H1 (cell line): Measurements from ENCODE around the gene KIF22. TPM values are rescaled to one million over a fixed set of nuclear protein-coding genes. Genes with fewer than 3 reads are reported as not detected.
"Not testable (repeated sequence)": the region's sequence is repeated elsewhere in the genome, so short reads cannot be mapped to it uniquely, and the experiment has no call there.

Experiments used
- CTCF ChIA-PET: fragments of 300-600 bp; sonication (Branson Sonifier 250); formaldehyde crosslinking; loops from one replicate; lab custom pipeline; 2021; ENCODE audit not compliant: partially characterized antibody; lab: Charles Lee
- POLR2A ChIA-PET: fragments of 300-600 bp; sonication (Branson Sonifier 250); formaldehyde crosslinking; loops from one replicate; lab custom pipeline; 2021; ENCODE audit warnings: inconsistent platforms; ENCODE audit not compliant: partially characterized antibody; lab: Charles Lee
- DNase-seq, 2 experiments: peaks; one replicate each; pipeline versions ENCODE4 v3.0.0 to v3.0.0-alpha.2; 2010 to 2022; ENCODE audit warnings: low spot score in 2 of 2, low read depth in 1 of 2, mixed read lengths in 1 of 2
- FAIRE-seq: peaks from 2 replicates; lab custom pipeline; 2011; peaks lifted over from hg19 to GRCh38; lab: Jason Lieb, UNC
- H2AFZ ChIP-seq: 2 replicates; pipeline ENCODE4 v1.8.1; 2012; ENCODE audit warnings: low read length, inconsistent platforms
- H2AK5ac ChIP-seq: 2 replicates; pipeline ENCODE4 v1.6.1; 2013; ENCODE audit warnings: low read depth, low read length
- H2BK120ac ChIP-seq: replicated peaks from 2 replicates; pipeline ENCODE3; 2013; ENCODE audit warnings: low read depth, low read length, inconsistent platforms
- H2BK12ac ChIP-seq: 2 replicates; pipeline ENCODE4 v1.6.1; 2013; ENCODE audit warnings: low read depth, low read length
- H2BK15ac ChIP-seq: 2 replicates; pipeline ENCODE4 v1.6.1; 2013; ENCODE audit warnings: low read length
- H2BK20ac ChIP-seq: 2 replicates; pipeline ENCODE4 v1.6.1; 2013; ENCODE audit warnings: low read length
- H2BK5ac ChIP-seq: 2 replicates; pipeline ENCODE4 v1.6.1; 2013; ENCODE audit warnings: low read depth, low read length
- H3K14ac ChIP-seq: 2 replicates; pipeline ENCODE4 v1.6.1; 2013; ENCODE audit warnings: inconsistent platforms; ENCODE audit not compliant: insufficient read length
- H3K18ac ChIP-seq: 2 replicates; pipeline ENCODE4 v1.6.1; 2013; ENCODE audit warnings: low read length; ENCODE audit errors: extremely low read depth
- H3K23ac ChIP-seq: 2 replicates; pipeline ENCODE4 v1.6.1; 2013; ENCODE audit warnings: inconsistent platforms; ENCODE audit not compliant: insufficient read length
- H3K23me2 ChIP-seq: 2 replicates; pipeline ENCODE4 v1.6.1; 2013; ENCODE audit warnings: low read depth, low read length
- H3K27ac ChIP-seq: 2 replicates; pipeline ENCODE4 v1.6.1; 2011; ENCODE audit warnings: low read depth, low read length, inconsistent platforms
- H3K27me3 ChIP-seq, 4 experiments: replicated peaks in 1 of 4; 1 replicate in 1 of 4; 2 replicates in 3 of 4; pipeline versions ENCODE4 v1.6.1 to v1.8.1; 2011 to 2013; ENCODE audit warnings: low read length in 3 of 4, mild to moderate bottlenecking in 3 of 4, inconsistent platforms in 2 of 4, mixed read lengths in 2 of 4, moderate library complexity in 1 of 4; ENCODE audit not compliant: control insufficient read depth in 3 of 4, insufficient read depth in 3 of 4; ENCODE audit errors: extremely low read depth in 1 of 4
- H3K36me3 ChIP-seq, 4 experiments: 2 replicates each; pipeline versions ENCODE4 v1.6.1 to v1.8.1; 2011 to 2013; ENCODE audit warnings: mild to moderate bottlenecking in 4 of 4, low read length in 3 of 4, moderate library complexity in 2 of 4, control low read depth in 1 of 4, inconsistent platforms in 1 of 4; ENCODE audit not compliant: insufficient read depth in 4 of 4, control insufficient read depth in 2 of 4
- H3K4ac ChIP-seq: replicated peaks from 2 replicates; pipeline ENCODE3; 2013; ENCODE audit warnings: low read length, low read depth, mixed read lengths, inconsistent platforms; ENCODE audit not compliant: insufficient read length
- H3K4me1 ChIP-seq, 4 experiments: replicated peaks in 1 of 4; 1 replicate in 1 of 4; 2 replicates in 3 of 4; pipeline versions ENCODE4 v1.6.1 to v1.8.1; 2011 to 2013; ENCODE audit warnings: low read length in 3 of 4, inconsistent platforms in 2 of 4, mixed read lengths in 1 of 4; ENCODE audit not compliant: insufficient read depth in 4 of 4, control insufficient read depth in 3 of 4
- H3K4me2 ChIP-seq, 2 experiments: 2 replicates each; pipeline versions ENCODE4 v1.6.1 to v1.8.1; 2011 to 2013; ENCODE audit warnings: low read depth in 2 of 2, low read length in 2 of 2, control low read depth in 1 of 2, inconsistent platforms in 1 of 2, mild to moderate bottlenecking in 1 of 2; ENCODE audit not compliant: insufficient read depth in 1 of 2
- H3K4me3 ChIP-seq, 4 experiments: fragments of 200-600, 300-600 bp in 1 of 4; sonication (generic), shearing (Covaris generic), sonication (Bioruptor Twin) in 1 of 4; 2 replicates each; pipeline versions ENCODE4 v1.5.1 to v1.8.1; 2011 to 2016; ENCODE audit warnings: low read length in 4 of 4, low read depth in 3 of 4, control low read depth in 2 of 4, inconsistent platforms in 2 of 4, mild to moderate bottlenecking in 2 of 4, mixed read lengths in 1 of 4, moderate library complexity in 1 of 4; ENCODE audit not compliant: insufficient read depth in 2 of 4; ENCODE audit errors: extremely low read depth in 1 of 4
- H3K56ac ChIP-seq: replicated peaks from 2 replicates; pipeline ENCODE3; 2013; ENCODE audit warnings: low read depth, mild to moderate bottlenecking, mixed read lengths, low read length, inconsistent platforms; ENCODE audit not compliant: insufficient read length
- H3K79me1 ChIP-seq: 2 replicates; pipeline ENCODE4 v1.6.1; 2013; ENCODE audit warnings: low read depth, low read length, control low read depth
- H3K79me2 ChIP-seq, 2 experiments: 2 replicates each; pipeline versions ENCODE4 v1.6.1 to v1.8.1; 2012 to 2013; ENCODE audit warnings: low read length in 2 of 2, mild to moderate bottlenecking in 2 of 2, inconsistent platforms in 1 of 2; ENCODE audit not compliant: insufficient read depth in 2 of 2, control insufficient read depth in 1 of 2
- H3K9ac ChIP-seq, 4 experiments: replicated peaks in 1 of 4; 1 replicate in 1 of 4; 2 replicates in 3 of 4; pipeline versions ENCODE4 v1.6.1 to v1.8.1; 2011 to 2013; ENCODE audit warnings: low read depth in 3 of 4, low read length in 3 of 4, control low read depth in 2 of 4, mild to moderate bottlenecking in 2 of 4, moderate library complexity in 2 of 4, inconsistent platforms in 1 of 4; ENCODE audit errors: extremely low read depth in 1 of 4
- H3K9me3 ChIP-seq, 2 experiments: 2 replicates each; pipeline versions ENCODE4 v1.6.1 to v1.8.1; 2012 to 2013; ENCODE audit warnings: mild to moderate bottlenecking in 2 of 2, moderate library complexity in 2 of 2, control low read depth in 1 of 2, inconsistent platforms in 1 of 2, low read depth in 1 of 2, low read length in 1 of 2, mixed read lengths in 1 of 2; ENCODE audit not compliant: insufficient read depth in 2 of 2
- H4K20me1 ChIP-seq, 2 experiments: replicated peaks in 1 of 2; 2 replicates each; pipeline versions ENCODE3 to v1.8.1; 2011 to 2013; ENCODE audit warnings: inconsistent platforms in 2 of 2, low read length in 2 of 2, mild to moderate bottlenecking in 1 of 2; ENCODE audit not compliant: insufficient read depth in 2 of 2, control insufficient read depth in 1 of 2
- H4K5ac ChIP-seq: 2 replicates; pipeline ENCODE4 v1.6.1; 2013; ENCODE audit warnings: low read length, low read depth, mixed read lengths, inconsistent platforms; ENCODE audit not compliant: insufficient read length
- H4K8ac ChIP-seq: 2 replicates; pipeline ENCODE4 v1.8.0; 2013; ENCODE audit warnings: mild to moderate bottlenecking, moderate library complexity, low read length, inconsistent platforms; ENCODE audit not compliant: insufficient read depth; ENCODE audit errors: extremely low read depth
- H4K91ac ChIP-seq: replicated peaks from 2 replicates; pipeline ENCODE3; 2013; ENCODE audit warnings: low read length, mixed read lengths, inconsistent platforms; ENCODE audit not compliant: insufficient read length
- WGBS, 2 experiments: shearing (Covaris generic) in 1 of 2; methylation state at CpG; one replicate each; pipeline versions ENCODE4 v1.1.6 to v1.1.7; 2013 to 2015; ENCODE audit warnings: low lambda C conversion rate in 2 of 2, mixed read lengths in 2 of 2, inconsistent platforms in 1 of 2, low coverage in 1 of 2, missing lambda C conversion rate in 1 of 2; ENCODE audit not compliant: insufficient replicate concordance in 2 of 2, insufficient coverage in 1 of 2, insufficient read length in 1 of 2; ENCODE audit errors: extremely low coverage in 1 of 2, missing lambda C conversion rate in 1 of 2; 5-methylcytosine and 5-hydroxymethylcytosine counted together
- polyA plus RNA-seq, 7 experiments: library from polyadenylated mRNA; depleted of rRNA in 3 of 7; stranded (reverse) in 5 of 7; unstranded in 2 of 7; fragments of >200 nt in 5 of 7; fragments of 200-250 nt in 2 of 7; gene quantifications; 1 replicate in 5 of 7; 2 replicates in 1 of 7; 4 replicates in 1 of 7; pipeline versions ENCODE4 v1.2.1 to v1.2.3, GENCODE V29; 2011 to 2013; ENCODE audit warnings: missing spikeins in 2 of 7, mixed read lengths in 2 of 7
- total RNA-seq: library from RNA; stranded (reverse); fragmentation: NEBNext Ultra II Directional; extraction: Animal tissue kit (Norgen Biotek cat#: 25700); gene quantifications from 2 replicates; pipeline ENCODE4 v1.2.1, GENCODE V29; 2021

The KIF22 gene
- total and polyA plus RNA-seq, 2 of the 8 experiments (the other 6 are each of a cell fraction or from before 2014, with no cell fraction given) = 139 to 142 TPM

DNA sequence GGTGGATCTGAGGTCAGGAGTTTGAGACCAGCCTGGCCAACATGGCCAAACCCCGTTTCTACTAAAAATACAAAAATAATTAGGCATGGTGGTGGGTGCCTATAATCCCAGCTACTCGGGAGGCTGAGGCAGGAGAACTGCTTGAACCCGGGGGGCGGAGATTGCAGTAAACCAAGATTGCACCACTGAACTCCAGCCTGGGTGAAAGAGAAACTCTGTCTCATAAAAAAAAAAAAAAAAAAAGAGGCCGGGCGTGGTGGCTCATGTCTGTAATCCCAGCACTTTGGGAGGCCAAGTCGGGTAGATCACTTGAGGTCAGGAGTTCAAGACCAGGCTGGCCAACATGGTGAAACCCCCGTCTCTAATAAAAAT is 29.3 kb upstream of the KIF22 start:
- CTCF ChIA-PET = interaction anchor here (0.6 kb wide), 1 partner anchor 24 kb away, joined by 3 read pairs; no protein-coding TSS in a partner anchor
- not testable (repeated sequence) for H3K4me1 ChIP-seq, H3K79me2 ChIP-seq, H2BK120ac ChIP-seq, H3K4me2 ChIP-seq, H2BK15ac ChIP-seq, H3K27ac ChIP-seq, H2AK5ac ChIP-seq, H3K27me3 ChIP-seq, H3K9me3 ChIP-seq, H3K4me3 ChIP-seq, H2BK20ac ChIP-seq, H3K23ac ChIP-seq, H3K18ac ChIP-seq, H3K56ac ChIP-seq, H3K4ac ChIP-seq, H2AFZ ChIP-seq, H3K23me2 ChIP-seq, FAIRE-seq, H4K8ac ChIP-seq, H4K5ac ChIP-seq, H3K9ac ChIP-seq, H3K36me3 ChIP-seq, H3K14ac ChIP-seq, H4K20me1 ChIP-seq, DNase-seq, H2BK12ac ChIP-seq, H4K91ac ChIP-seq, H3K79me1 ChIP-seq, H2BK5ac ChIP-seq
- POLR2A ChIA-PET = interaction anchor here (1.2 to 1.5 kb wide), 4 partner anchors 17 to 47 kb away, joined by 3 to 5 read pairs (median 4); no protein-coding TSS in a partner anchor
- 87% methylated on average over 8 of the region's 8 CpGs; no CpG with 5 or more reads in 1 of the 2 experiments for WGBS, 2 experiments
